PC-3 (cell line): ENCODE results near the gene GPRC5D. TPM values are rescaled to one million over a fixed set of nuclear protein-coding genes. Genes with fewer than 3 reads are reported as not detected.

Source experiments
- ATAC-seq: fragments of 200-7000 bp; cut with Tn5 transposase; 2 replicates; pipeline ENCODE4 v1.9.1; 2020; ENCODE audit warnings: mild to moderate bottlenecking, moderate library complexity
- BruUV-seq: library from RNA; stranded (reverse); fragments of 400-500 nt; replicated peaks from 2 replicates; lab custom pipeline; 2021; lab: Mats Ljungman, UMichigan
- CTCF ChIA-PET: fragments of 300-600 bp; sonication (Branson Sonifier 250); formaldehyde crosslinking; loops from one replicate; lab custom pipeline; 2022; ENCODE audit warnings: antibody characterized with exemption; lab: Charles Lee
- POLR2A ChIA-PET: fragments of 300-600 bp; sonication (Branson Sonifier 250); formaldehyde crosslinking; loops from one replicate; lab custom pipeline; 2022; ENCODE audit warnings: antibody characterized with exemption; ENCODE audit not compliant: unreplicated experiment; lab: Charles Lee
- DNase-seq: peaks from one replicate; pipeline ENCODE4 v3.0.0-alpha.2; 2015
- H2AFZ ChIP-seq: fragments of 300-600 bp; sonication (generic); 2 replicates; pipeline ENCODE4 v1.6.0; 2016; ENCODE audit warnings: antibody characterized with exemption, low read length
- H3F3A ChIP-seq: fragments of 300-600 bp; sonication (generic); one replicate; pipeline ENCODE4 v1.6.0; 2017; ENCODE audit warnings: antibody characterized with exemption, low read length, control low read depth, mild to moderate bottlenecking; ENCODE audit not compliant: unreplicated experiment
- H3K27ac ChIP-seq: fragments of 300-600 bp; sonication (generic); 2 replicates; pipeline ENCODE4 v1.5.1; 2016; ENCODE audit warnings: mild to moderate bottlenecking, low read length
- H3K27me3 ChIP-seq: fragments of 300-600 bp; sonication (generic); 2 replicates; pipeline ENCODE4 v1.6.1; 2016; ENCODE audit warnings: low read length, mixed read lengths
- H3K36me3 ChIP-seq: fragments of 300-600 bp; sonication (generic); 2 replicates; pipeline ENCODE4 v1.6.1; 2016; ENCODE audit warnings: low read depth, mixed run types, low read length, mixed read lengths
- H3K4me1 ChIP-seq: fragments of 300-600 bp; sonication (generic); 2 replicates; pipeline ENCODE4 v1.5.1; 2016; ENCODE audit warnings: low read length; ENCODE audit not compliant: insufficient read depth
- H3K4me2 ChIP-seq: fragments of 300-600 bp; sonication (generic); 2 replicates; pipeline ENCODE4 v1.6.0; 2016; ENCODE audit warnings: low read length
- H3K4me3 ChIP-seq: fragments of 300-600 bp; sonication (generic); 2 replicates; pipeline ENCODE4 v1.5.1; 2016; ENCODE audit warnings: mild to moderate bottlenecking, low read length, mixed read lengths
- H3K79me2 ChIP-seq: fragments of 300-600 bp; sonication (generic); 2 replicates; pipeline ENCODE4 v1.6.1; 2017; ENCODE audit warnings: low read length, mixed read lengths
- H3K9ac ChIP-seq: fragments of 300-600 bp; sonication (generic); 2 replicates; pipeline ENCODE4 v1.6.0; 2016; ENCODE audit warnings: mild to moderate bottlenecking, low read length
- H3K9me2 ChIP-seq: fragments of 300-600 bp; sonication (generic); replicated peaks from 2 replicates; pipeline ENCODE4 v1.6.1; 2016; ENCODE audit warnings: mixed run types, low read length, mixed read lengths
- H3K9me3 ChIP-seq: fragments of 300-600 bp; sonication (generic); 2 replicates; pipeline ENCODE4 v1.6.1; 2016; ENCODE audit warnings: low read length, mixed read lengths
- H4K20me1 ChIP-seq: fragments of 300-600 bp; sonication (generic); 2 replicates; pipeline ENCODE4 v1.6.1; 2016; ENCODE audit warnings: low read length, mixed read lengths
- EZH2 ChIP-seq: fragments of 300-600 bp; sonication (generic); IDR thresholded peaks from one replicate; pipeline ENCODE4 v1.6.1; 2017; ENCODE audit warnings: antibody characterized with exemption, mild to moderate bottlenecking, low read length; ENCODE audit not compliant: unreplicated experiment
- EZH2phosphoT487 ChIP-seq: fragments of 300-600 bp; sonication (generic); IDR thresholded peaks from 2 replicates; pipeline ENCODE4 v1.6.1; 2018; ENCODE audit warnings: mild to moderate bottlenecking, antibody characterized with exemption, low read length, borderline replicate concordance
- intact Hi-C: fragments of 100-400 bp; cut with micrococcal nuclease; formaldehyde crosslinking; loops from 2 replicates; pipeline ENCODE4 v1.9.0; 2023
- total RNA-seq: library from RNA; depleted of rRNA; stranded (reverse); fragments of >200 nt; gene quantifications from 2 replicates; pipeline ENCODE4 v1.2.3, GENCODE V29; 2014
- TF ChIP-seq, protein P1 (sequence below): fragments of 300-600 bp; sonication (generic); conservative IDR thresholded peaks from 2 replicates; pipeline ENCODE4 v1.5.1; 2017; ENCODE audit warnings: antibody characterized with exemption, low read depth, mild to moderate bottlenecking, low read length

The GPRC5D gene
- total RNA-seq, 1 experiment from 2014 or later: not detected

DNA sequence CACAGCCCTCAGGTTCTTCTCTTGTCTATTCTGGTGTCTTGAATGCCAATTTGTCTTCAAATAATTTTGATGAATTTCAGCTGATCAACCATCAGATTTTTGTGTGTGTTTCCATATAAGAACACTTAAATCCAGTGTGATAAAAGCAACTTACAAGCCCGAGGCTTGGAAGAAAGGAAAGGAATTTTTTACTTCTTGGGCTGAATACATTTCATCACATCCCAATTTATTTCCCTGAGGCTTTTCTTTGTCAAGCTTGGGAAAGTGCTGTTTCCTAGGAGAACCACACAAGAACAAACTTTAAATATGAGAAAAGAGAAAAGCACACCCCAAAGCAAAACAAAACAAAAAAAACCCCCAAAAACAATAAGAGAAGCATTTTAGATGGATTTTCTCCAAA lies 26.6 kb downstream of the GPRC5D start:
- peaks cover 3% of the 10 kb centered on the region for H3F3A ChIP-seq
- H3K4me3 ChIP-seq: no peak overlapping the region
- H3K9me3 ChIP-seq: no peaks in the 10 kb centered on the region
- CTCF ChIA-PET: no interaction called here
- no peaks in the 10 kb centered on the region for H4K20me1 ChIP-seq
- no peak overlapping the region for H2AFZ ChIP-seq
- no peak for TF ChIP-seq EZH2
- TF ChIP-seq, protein P1, sequence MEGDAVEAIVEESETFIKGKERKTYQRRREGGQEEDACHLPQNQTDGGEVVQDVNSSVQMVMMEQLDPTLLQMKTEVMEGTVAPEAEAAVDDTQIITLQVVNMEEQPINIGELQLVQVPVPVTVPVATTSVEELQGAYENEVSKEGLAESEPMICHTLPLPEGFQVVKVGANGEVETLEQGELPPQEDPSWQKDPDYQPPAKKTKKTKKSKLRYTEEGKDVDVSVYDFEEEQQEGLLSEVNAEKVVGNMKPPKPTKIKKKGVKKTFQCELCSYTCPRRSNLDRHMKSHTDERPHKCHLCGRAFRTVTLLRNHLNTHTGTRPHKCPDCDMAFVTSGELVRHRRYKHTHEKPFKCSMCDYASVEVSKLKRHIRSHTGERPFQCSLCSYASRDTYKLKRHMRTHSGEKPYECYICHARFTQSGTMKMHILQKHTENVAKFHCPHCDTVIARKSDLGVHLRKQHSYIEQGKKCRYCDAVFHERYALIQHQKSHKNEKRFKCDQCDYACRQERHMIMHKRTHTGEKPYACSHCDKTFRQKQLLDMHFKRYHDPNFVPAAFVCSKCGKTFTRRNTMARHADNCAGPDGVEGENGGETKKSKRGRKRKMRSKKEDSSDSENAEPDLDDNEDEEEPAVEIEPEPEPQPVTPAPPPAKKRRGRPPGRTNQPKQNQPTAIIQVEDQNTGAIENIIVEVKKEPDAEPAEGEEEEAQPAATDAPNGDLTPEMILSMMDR: no peak
- no peak for TF ChIP-seq EZH2phosphoT487
- no peak for ATAC-seq
- DNase-seq: no peak
- no peak overlapping the region for H3K4me2 ChIP-seq
- no peaks in the 10 kb centered on the region for H3K36me3 ChIP-seq
- no peak overlapping the region for H3K9ac ChIP-seq
- intact Hi-C loops: no loop called here
- H3K79me2 ChIP-seq: no peaks in the 10 kb centered on the region
- no peaks in the 10 kb centered on the region for H3K4me1 ChIP-seq
- no peaks in the 10 kb centered on the region for H3K27me3 ChIP-seq
- H3K9me2 ChIP-seq: no peaks in the 10 kb centered on the region
- H3K27ac ChIP-seq: no peak overlapping the region
- POLR2A ChIA-PET: no interaction called here
- BruUV-seq: no TSS peak

DNA sequence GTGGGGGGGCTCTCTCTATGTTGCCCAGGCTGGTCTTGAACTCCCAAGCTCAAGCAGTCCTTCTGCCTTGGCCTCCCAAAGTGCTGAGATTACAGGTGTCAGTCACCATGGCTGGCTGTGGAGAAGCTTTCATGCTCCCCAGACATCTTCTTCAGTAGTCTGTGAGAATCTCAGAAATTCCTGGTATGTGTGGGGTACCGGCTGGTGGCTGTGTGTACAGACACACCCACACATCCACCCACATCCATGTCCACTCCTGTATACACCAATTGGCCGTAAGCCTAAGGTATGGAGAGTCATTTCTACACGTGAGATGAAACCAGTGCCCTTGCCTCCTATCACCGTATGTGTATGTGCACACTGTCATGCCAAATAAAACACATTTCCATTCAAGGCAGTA lies 27.8 kb downstream of the GPRC5D start:
- H3K27me3 ChIP-seq: no peaks in the 10 kb centered on the region
- ChIA-PET CTCF (no interaction called here), POLR2A (no interaction called here)
- H3K79me2 ChIP-seq: no peaks in the 10 kb centered on the region
- TF ChIP-seq EZH2 (no peak), EZH2phosphoT487 (no peak)
- TF ChIP-seq, protein P1: no peak
- no peaks in the 10 kb centered on the region for H3K36me3 ChIP-seq
- no peak for ATAC-seq
- H3K9me2 ChIP-seq: no peaks in the 10 kb centered on the region
- no peak overlapping the region for H3K27ac ChIP-seq
- H4K20me1 ChIP-seq: no peaks in the 10 kb centered on the region
- intact Hi-C loops: no loop called here
- peaks cover 3% of the 10 kb centered on the region for H3F3A ChIP-seq
- no TSS peak for BruUV-seq
- no peak overlapping the region for H3K9ac ChIP-seq
- DNase-seq: no peak
- H3K4me2 ChIP-seq: no peak overlapping the region
- no peaks in the 10 kb centered on the region for H3K9me3 ChIP-seq
- no peak overlapping the region for H3K4me3 ChIP-seq
- H3K4me1 ChIP-seq: no peaks in the 10 kb centered on the region
- H2AFZ ChIP-seq: no peak overlapping the region

DNA sequence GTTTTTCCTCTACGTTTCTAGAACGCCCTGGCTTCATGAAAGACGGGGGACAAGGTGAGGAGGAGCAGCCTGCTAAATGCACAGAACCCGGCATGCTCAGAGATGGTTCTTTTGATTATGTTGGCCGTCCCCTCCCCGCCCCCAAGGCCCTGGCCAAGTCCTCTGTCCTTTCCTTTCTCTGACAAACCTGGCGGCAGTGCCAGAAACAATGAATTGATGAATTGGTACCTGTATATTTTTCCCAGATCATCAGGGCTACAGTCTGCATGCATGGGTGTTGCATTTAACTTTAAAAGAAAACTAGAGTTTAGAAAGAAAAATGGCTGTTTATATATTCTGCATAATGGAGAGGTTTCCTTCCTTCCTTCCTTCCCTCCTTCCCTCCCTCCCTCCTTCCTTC lies 29.0 kb downstream of the GPRC5D start:
- no peak for ATAC-seq
- TF ChIP-seq EZH2phosphoT487: no peak
- TF ChIP-seq EZH2: no peak
- TF ChIP-seq, protein P1: no peak
- Histone ChIP-seq H3K9ac (no peak overlapping the region), H3K36me3 (no peaks in the 10 kb centered on the region), H3K79me2 (no peaks in the 10 kb centered on the region), H3K9me3 (no peaks in the 10 kb centered on the region), H3K4me1 (peaks cover 8% of the 10 kb centered on the region; the same call in 1 of the 2 replicates), H3K27me3 (no peaks in the 10 kb centered on the region), H3K27ac (no peak overlapping the region), H3F3A (peaks cover 7% of the 10 kb centered on the region), H3K4me3 (no peak overlapping the region), H3K4me2 (no peak overlapping the region), H2AFZ (no peak overlapping the region), H4K20me1 (no peaks in the 10 kb centered on the region), H3K9me2 (no peaks in the 10 kb centered on the region)
- no TSS peak for BruUV-seq
- intact Hi-C loops: no loop called here
- no peak for DNase-seq
- CTCF ChIA-PET: no interaction called here
- POLR2A ChIA-PET: no interaction called here
